GM12865 (cell line): ENCODE results near the gene TLE2.

Source experiments
- DNase-seq: peaks from one replicate; pipeline ENCODE4 v3.0.0; 2010; ENCODE audit warnings: low read depth
- H3K4me3 ChIP-seq: 2 replicates; pipeline ENCODE4 v1.5.1; 2011; ENCODE audit warnings: mild to moderate bottlenecking, low read depth, low read length, control low read depth
- TF ChIP-seq, protein P1 (sequence below): IDR thresholded peaks from 2 replicates; pipeline ENCODE4 v1.5.1; 2011; ENCODE audit warnings: low read length, control low read depth, low read depth, inconsistent platforms; ENCODE audit not compliant: insufficient read depth; ENCODE audit errors: missing control alignments

TLE2 gene

GRCh38 chr19:3029065-3029923, at the start of gene TLE2:
TSS of gene TLE2 (minus strand) at chr19:3029280. CDS start at chr19:3028904, 376 bp downstream.
- TF ChIP-seq, protein P1, sequence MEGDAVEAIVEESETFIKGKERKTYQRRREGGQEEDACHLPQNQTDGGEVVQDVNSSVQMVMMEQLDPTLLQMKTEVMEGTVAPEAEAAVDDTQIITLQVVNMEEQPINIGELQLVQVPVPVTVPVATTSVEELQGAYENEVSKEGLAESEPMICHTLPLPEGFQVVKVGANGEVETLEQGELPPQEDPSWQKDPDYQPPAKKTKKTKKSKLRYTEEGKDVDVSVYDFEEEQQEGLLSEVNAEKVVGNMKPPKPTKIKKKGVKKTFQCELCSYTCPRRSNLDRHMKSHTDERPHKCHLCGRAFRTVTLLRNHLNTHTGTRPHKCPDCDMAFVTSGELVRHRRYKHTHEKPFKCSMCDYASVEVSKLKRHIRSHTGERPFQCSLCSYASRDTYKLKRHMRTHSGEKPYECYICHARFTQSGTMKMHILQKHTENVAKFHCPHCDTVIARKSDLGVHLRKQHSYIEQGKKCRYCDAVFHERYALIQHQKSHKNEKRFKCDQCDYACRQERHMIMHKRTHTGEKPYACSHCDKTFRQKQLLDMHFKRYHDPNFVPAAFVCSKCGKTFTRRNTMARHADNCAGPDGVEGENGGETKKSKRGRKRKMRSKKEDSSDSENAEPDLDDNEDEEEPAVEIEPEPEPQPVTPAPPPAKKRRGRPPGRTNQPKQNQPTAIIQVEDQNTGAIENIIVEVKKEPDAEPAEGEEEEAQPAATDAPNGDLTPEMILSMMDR, result no peak
- peak within 1 kb of the TSS; percentile 29 for H3K4me3 ChIP-seq
- no peak for DNase-seq

- TF ChIP-seq, protein P1, result peak; percentile 97
- H3K4me3 ChIP-seq, result no peak overlapping the region
- DNase-seq, result peak; percentile 66
Observed at GRCh38 chr19:3075605-3076431, 46.7 kb upstream of the TLE2 start.

DNA sequence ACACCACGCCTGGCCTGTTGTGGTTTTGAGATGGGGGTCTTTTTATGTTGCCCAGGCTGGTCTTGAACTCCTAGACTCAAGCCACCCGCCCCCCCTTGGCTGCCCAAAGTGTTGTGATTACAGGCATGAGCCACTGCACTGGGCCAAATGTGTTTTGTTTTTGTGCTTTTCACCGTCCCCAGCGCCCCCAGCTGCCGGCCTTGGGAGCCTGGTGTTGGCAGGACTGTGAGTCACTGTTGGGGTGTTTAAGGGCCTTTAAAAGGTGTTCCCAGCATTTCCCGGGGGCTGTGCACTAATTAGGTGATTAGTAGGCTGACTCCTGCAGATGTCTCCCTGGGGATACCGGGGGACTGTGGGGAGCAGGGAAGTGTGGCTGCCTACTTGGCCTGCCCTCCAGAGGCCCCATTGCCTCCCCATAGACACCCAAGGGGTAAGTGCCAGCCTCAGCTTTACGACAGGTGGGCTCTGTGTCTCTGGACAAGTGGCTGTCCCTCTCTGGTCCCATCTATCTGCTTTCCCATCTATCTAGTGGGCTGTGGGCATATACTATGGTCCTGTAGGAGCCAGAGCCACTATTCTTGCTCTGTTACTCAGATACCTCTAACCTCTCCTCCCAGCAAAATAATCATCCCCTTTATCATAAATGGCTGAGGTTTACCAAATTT, 45.0 kb upstream of the TLE2 start:
- TF ChIP-seq, protein P1, result peak; percentile 18
- DNase-seq, result peak; percentile 45
- no peak overlapping the region for H3K4me3 ChIP-seq

DNA sequence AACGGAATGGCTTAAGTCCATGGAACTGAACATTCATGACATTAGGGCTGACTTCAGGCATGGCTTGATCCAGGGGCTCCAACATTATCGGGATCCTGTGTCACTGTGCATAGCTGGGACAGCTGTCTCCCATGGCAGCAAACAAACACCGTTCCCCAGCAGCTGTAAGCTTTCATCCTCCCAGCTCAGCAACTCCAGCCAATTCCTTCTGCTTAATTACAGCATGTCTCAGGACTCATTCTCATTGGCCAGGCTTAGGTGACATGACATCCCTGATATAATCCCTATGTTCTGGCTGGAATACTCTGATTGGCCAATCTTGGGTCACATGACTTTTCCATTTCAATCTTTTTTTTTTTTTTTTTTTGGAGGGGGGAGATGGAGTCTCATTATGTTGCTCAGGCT, 44.1 kb upstream of the TLE2 start:
- TF ChIP-seq, protein P1, result no peak
- no peak overlapping the region for H3K4me3 ChIP-seq
- no peak for DNase-seq

- TF ChIP-seq, protein P1, result no peak
- no peak overlapping the region for H3K4me3 ChIP-seq
- DNase-seq, result no peak
Observed at GRCh38 chr19:3071768-3072167, 42.7 kb upstream of the TLE2 start.

DNA sequence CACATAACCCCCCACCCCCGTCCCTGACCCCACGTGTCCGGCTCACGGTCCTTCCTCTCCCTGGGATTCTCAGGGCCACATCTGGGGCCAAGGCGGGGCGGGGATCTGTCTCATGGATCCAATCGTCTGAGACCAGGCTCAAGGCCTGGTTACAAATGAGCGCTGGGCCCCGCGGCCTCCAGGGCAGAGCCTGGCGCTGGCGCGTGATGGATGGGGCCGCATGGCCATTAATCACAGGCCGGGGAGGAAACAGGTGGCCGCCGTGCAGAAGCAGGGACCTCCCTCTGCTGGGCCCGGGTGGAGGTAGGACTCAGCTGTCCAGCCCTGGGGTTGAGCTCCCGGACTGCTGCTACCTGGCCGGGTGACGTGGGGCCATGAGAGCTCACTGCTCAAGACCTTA, 39.0 kb upstream of the TLE2 start:
- TF ChIP-seq, protein P1, result no peak
- no peak for DNase-seq
- no peak overlapping the region for H3K4me3 ChIP-seq
